Mucosa of stomach (tissue), 1 donor: Measurements from ENCODE around the gene TEX14.
A peak's percentile ranks its signal among the peaks of the same experiment; 100 is the strongest.

Experiments
- H3K27me3 ChIP-seq: one replicate; pipeline ENCODE4 v1.7.0; 2013; ENCODE audit warnings: mild to moderate bottlenecking, low read length; ENCODE audit not compliant: control insufficient read depth, insufficient read depth
- H3K36me3 ChIP-seq: one replicate; pipeline ENCODE4 v1.7.0; 2013; ENCODE audit warnings: low read length; ENCODE audit not compliant: control insufficient read depth, insufficient read depth
- H3K4me1 ChIP-seq: one replicate; pipeline ENCODE4 v1.7.0; 2013; ENCODE audit warnings: mild to moderate bottlenecking, low read length; ENCODE audit not compliant: control insufficient read depth, insufficient read depth
- H3K4me3 ChIP-seq: one replicate; pipeline ENCODE4 v1.7.0; 2013; ENCODE audit warnings: low read length
- H3K9ac ChIP-seq: one replicate; pipeline ENCODE4 v1.7.0; 2013; ENCODE audit warnings: mild to moderate bottlenecking, low read length, moderate library complexity
- H3K9me3 ChIP-seq: one replicate; pipeline ENCODE4 v1.7.0; 2013; ENCODE audit warnings: mild to moderate bottlenecking, low read length, moderate library complexity; ENCODE audit not compliant: control insufficient read depth
- donor health status: Pancreatic carcinoma.

The TEX14 gene

DNA sequence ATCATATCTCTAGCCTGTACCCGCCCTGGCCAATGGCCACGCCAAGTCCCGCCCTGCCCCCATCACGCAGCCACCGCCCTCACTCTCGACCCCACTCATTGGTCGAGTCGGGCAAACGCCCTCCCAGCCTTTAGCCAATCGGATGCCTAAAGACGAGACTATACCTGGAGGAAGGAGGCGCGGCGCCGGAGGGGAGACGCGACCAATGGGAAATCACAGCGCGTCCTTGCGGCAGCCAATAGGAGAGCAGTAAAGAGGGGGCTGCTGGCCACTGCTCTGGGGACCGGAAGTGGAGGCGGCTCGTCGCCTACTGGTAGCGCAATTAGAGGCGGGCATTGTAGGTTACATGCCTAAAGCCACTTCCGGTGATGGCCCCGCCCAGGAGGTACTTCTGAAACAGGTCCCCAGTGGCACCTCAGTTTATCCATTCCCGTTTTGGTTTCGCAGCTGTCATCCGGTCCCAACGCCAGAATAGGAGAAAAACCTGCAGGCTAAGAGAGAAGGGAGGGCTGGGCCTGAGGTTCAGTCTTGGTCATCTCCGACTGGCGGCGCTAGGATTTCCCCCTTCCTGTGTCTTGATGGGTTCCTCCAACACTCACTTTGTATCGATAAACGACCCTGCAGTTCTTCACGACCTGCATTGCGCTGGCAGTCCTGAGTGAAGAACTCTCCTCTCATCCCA, 173.8 kb downstream of the TEX14 start:
- no peaks in the 10 kb centered on the region for H3K9me3 ChIP-seq
- H3K4me3 ChIP-seq, result peak overlapping the region; percentile 83
- H3K4me1 ChIP-seq, result peaks cover 36% of the 10 kb centered on the region
- peak overlapping the region; percentile 87 for H3K9ac ChIP-seq
- H3K27me3 ChIP-seq, result no peaks in the 10 kb centered on the region
- H3K36me3 ChIP-seq, result no peaks in the 10 kb centered on the region

- peak overlapping the region; percentile 71 for H3K9ac ChIP-seq
- peaks cover 36% of the 10 kb centered on the region for H3K4me1 ChIP-seq
- H3K36me3 ChIP-seq, result no peaks in the 10 kb centered on the region
- H3K9me3 ChIP-seq, result no peaks in the 10 kb centered on the region
- no peaks in the 10 kb centered on the region for H3K27me3 ChIP-seq
- H3K4me3 ChIP-seq, result peak overlapping the region; percentile 26
These were observed 174.4 kb downstream of the TEX14 start for GRCh38 chr17:58517378-58517927.

- Histone ChIP-seq H3K27me3 (no peaks in the 10 kb centered on the region), H3K4me3 (peak overlapping the region; percentile 26), H3K9me3 (no peaks in the 10 kb centered on the region), H3K36me3 (no peaks in the 10 kb centered on the region), H3K4me1 (peaks cover 36% of the 10 kb centered on the region), H3K9ac (peak overlapping the region; percentile 71)
These were observed 175.0 kb downstream of the TEX14 start for GRCh38 chr17:58516644-58517377.

DNA sequence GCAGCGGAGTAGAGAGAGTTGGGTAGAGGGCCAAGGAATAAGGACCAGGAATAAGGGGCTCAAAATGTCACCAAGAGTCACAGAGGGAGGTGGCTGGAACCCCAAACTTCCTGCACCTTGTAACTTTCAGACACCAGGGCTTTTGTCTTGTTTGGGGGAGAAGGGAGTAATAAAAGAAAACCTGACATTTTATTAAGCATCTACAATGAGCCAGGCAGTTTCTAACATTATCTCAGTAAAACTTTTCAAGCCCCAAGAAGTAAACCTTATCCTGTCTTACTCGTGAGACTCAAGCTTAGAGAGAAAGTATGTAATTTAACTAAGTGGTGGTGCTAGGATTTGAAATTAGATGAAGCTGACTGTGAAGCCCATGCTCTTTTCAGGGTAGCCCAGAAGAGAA, 176.6 kb downstream of the TEX14 start:
- Histone ChIP-seq H3K4me1 (peaks cover 36% of the 10 kb centered on the region), H3K27me3 (no peaks in the 10 kb centered on the region), H3K4me3 (no peak overlapping the region), H3K36me3 (peaks cover 5% of the 10 kb centered on the region), H3K9ac (peak overlapping the region; percentile 52), H3K9me3 (no peaks in the 10 kb centered on the region)

DNA sequence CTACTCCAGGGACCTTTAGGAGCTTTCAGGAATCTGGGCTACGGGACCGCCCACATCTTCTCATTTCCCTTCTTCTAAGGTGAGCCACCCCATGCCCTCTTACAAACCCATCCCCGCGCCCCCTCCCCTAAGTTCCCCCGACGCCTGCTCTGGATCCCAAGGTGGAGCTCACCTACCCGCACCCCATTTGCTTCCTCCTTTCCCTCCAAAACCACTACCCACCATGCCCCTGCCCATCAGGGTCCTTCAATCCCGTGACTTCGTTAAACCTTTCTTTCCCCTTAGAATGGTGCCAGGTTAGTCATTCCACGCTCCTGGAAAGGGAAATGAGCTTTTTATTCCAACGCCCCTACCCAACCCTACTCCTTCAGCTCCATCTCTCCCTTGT, 177.1 kb downstream of the TEX14 start:
- Histone ChIP-seq H3K27me3 (no peaks in the 10 kb centered on the region), H3K36me3 (peaks cover 5% of the 10 kb centered on the region), H3K4me3 (peak overlapping the region; percentile 16), H3K4me1 (peaks cover 36% of the 10 kb centered on the region), H3K9ac (peak overlapping the region; percentile 52), H3K9me3 (no peaks in the 10 kb centered on the region)

- no peaks in the 10 kb centered on the region for H3K27me3 ChIP-seq
- H3K9me3 ChIP-seq, result no peaks in the 10 kb centered on the region
- H3K36me3 ChIP-seq, result peaks cover 5% of the 10 kb centered on the region
- peaks cover 36% of the 10 kb centered on the region for H3K4me1 ChIP-seq
- peak within 1 kb of the TSS; percentile 63 for H3K9ac ChIP-seq
- peak within 1 kb of the TSS; percentile 31 for H3K4me3 ChIP-seq
These were observed 177.7 kb downstream of the TEX14 start, which contains the start of gene MTMR4 for GRCh38 chr17:58513965-58514769. MTMR4 (minus strand) TSS chr17:58514638; CDS start chr17:58514407, 231 bp downstream.

DNA sequence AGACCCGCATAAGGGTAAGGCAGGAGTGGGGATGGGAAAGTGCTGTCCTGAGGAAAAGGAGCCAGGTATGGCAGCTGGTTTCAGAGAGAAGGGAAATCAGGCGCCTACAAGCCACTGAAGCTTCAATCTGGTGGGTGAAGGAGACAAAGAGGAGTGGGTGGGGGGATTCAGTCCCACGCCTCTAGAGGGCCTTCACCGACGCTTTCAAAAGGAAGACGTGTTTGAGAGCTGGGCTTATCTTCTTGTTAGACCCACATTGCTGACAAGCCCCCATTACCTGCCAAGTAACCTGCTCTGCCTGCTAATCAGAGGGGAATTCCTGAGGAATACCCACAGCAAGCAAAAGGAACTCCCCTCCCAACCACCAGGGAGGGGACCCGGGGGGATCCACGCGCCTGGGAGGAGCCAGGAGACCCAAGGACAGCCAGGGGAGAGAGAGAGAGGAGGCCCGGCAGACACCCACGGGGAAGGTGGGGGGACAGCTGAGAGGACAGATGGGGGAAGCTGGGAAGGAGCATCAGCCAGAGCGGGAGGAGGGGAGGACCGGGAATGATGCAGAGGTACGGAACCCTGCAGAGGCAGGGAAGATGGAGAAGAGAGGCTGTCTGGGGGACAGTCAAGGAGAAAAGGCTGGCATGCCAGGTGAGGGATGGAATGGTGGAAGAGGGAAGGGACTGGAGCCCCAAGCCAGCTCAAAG, 178.4 kb downstream of the TEX14 start:
- Histone ChIP-seq H3K36me3 (peaks cover 5% of the 10 kb centered on the region), H3K4me3 (peak overlapping the region; percentile 31), H3K4me1 (peaks cover 36% of the 10 kb centered on the region), H3K27me3 (no peaks in the 10 kb centered on the region), H3K9me3 (no peaks in the 10 kb centered on the region), H3K9ac (peak overlapping the region; percentile 63)

DNA sequence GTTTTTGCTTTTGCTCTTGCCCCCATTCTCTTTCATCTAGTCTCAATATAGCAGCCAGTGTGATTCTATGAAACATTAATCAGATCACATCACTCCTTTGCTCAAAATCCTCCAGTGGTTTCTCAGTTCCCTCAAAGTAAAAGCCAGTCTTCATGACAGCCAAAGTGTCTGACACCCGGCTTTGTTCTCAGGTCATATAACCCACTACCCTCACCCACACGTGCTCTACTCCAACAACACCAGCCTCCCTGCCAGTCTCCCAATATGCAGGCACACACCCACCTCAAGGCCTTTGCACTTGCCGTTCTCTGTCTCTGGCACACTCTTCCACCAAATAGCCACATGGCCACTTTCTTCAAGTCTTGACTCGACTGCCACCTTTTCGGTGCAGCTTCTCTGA, 181.8 kb downstream of the TEX14 start:
- H3K4me3 ChIP-seq, result no peak overlapping the region
- no peak overlapping the region for H3K9ac ChIP-seq
- H3K36me3 ChIP-seq, result peaks cover 8% of the 10 kb centered on the region
- H3K27me3 ChIP-seq, result no peaks in the 10 kb centered on the region
- H3K9me3 ChIP-seq, result no peaks in the 10 kb centered on the region
- H3K4me1 ChIP-seq, result peaks cover 15% of the 10 kb centered on the region

DNA sequence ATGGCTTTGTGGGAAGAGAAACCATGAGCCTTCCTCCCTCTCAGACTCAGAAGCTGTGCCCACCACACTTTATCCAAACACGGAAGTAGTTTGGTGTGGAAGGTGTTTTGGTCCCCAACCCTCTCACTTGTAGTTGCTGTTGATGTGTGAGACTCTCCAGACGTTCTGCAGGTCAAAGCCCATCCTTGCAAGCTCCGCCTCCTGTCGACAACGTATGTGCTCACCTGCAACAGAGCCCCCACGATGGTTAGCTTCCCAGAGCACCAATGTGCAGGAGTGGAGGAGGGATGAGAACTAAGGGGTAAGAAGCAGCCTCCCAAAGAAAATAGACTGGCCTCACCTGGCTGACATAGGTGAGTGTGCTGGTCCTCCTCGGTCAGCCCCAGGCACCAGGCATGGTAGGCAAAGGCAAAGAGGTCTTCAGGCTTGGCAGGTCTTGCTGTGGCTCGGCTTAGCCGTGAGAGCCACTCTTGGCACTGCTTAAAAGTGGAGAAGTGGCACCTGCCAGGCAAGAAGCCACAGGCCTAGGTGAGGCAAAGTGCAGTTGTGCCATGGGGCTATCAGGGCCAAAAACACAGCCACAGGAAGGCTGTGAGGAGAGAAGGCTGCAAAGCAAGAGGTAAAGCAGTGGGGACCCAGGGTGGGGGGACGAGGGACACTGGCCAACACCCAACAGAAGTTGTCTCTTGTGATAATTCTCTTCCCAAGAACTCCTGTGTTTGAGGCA, 183.3 kb downstream of the TEX14 start:
- Histone ChIP-seq H3K9ac (no peak overlapping the region), H3K36me3 (peaks cover 12% of the 10 kb centered on the region), H3K4me3 (no peak overlapping the region)

DNA sequence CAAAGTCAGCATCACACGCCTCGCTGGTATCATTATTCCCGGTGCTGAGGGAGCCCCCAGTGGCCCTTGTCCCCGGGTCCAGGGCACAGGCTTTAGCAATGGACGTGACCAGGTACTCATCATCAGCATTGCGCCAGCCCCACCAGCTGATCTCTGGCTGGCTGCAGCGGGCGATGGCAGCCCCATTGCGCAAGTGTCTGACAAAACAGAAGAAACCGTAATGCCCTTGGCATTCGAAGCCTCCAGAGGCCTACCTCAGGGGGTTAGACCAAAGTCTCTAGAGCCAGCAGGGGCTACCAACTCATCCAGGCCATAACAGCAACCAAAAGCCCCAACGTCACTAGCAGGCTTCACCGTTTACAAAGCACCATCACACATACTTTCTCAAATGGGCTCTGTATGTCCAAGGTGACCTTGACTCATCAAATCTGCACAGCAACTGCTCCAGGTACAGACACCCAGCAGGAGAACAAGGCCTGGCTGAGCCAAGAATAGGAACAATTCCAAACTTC, 184.7 kb downstream of the TEX14 start:
- Histone ChIP-seq H3K4me1 (no peaks in the 10 kb centered on the region), H3K36me3 (peaks cover 12% of the 10 kb centered on the region), H3K27me3 (no peaks in the 10 kb centered on the region), H3K4me3 (no peak overlapping the region), H3K9ac (no peak overlapping the region), H3K9me3 (no peaks in the 10 kb centered on the region)

More for the DNA sequence above, 183.3 kb downstream of the TEX14 start:
- Histone ChIP-seq H3K4me1 (peaks cover 3% of the 10 kb centered on the region), H3K9me3 (no peaks in the 10 kb centered on the region), H3K27me3 (no peaks in the 10 kb centered on the region)
